HepG2 (cell line): ENCODE measurements around the gene HPS6. TPM values are rescaled to one million over a fixed set of nuclear protein-coding genes. Genes with fewer than 3 reads are reported as not detected.
A peak's percentile ranks its signal among the peaks of the same experiment; 100 is the strongest.

Source experiments
- ATF2 ChIP-seq: sonication (generic); formaldehyde crosslinking; IDR thresholded peaks from 2 replicates; pipeline ENCODE4 v1.4.0; 2020; ENCODE audit warnings: missing genetic modification reagents
- FIP1L1 ChIP-seq: fragments of 200-400 bp; formaldehyde crosslinking; IDR thresholded peaks from 2 replicates; pipeline ENCODE4 v1.6.1; 2018; ENCODE audit warnings: low read depth, mild to moderate bottlenecking, low read length, moderate library complexity, borderline replicate concordance; ENCODE audit not compliant: insufficient read depth
- HNF1A ChIP-seq, 2 experiments: sonication (generic) in 1 of 2; formaldehyde crosslinking in 1 of 2; IDR thresholded peaks; 2 replicates each; pipeline versions ENCODE4 v1.4.0 to v1.6.1; 2016 to 2020; ENCODE audit warnings: borderline replicate concordance in 1 of 2, low read depth in 1 of 2, mild to moderate bottlenecking in 1 of 2, missing genetic modification reagents in 1 of 2
- MTF2 ChIP-seq: sonication (generic); formaldehyde crosslinking; IDR thresholded peaks from 2 replicates; pipeline ENCODE4 v1.5.0; 2020; ENCODE audit warnings: missing genetic modification reagents, borderline replicate concordance
- PHF20 ChIP-seq: sonication (generic); formaldehyde crosslinking; IDR thresholded peaks from 2 replicates; pipeline ENCODE4 v1.5.0; 2020; ENCODE audit warnings: mild to moderate bottlenecking, missing genetic modification reagents
- PRDM15 ChIP-seq: sonication (generic); formaldehyde crosslinking; IDR thresholded peaks from 2 replicates; pipeline ENCODE4 v1.4.0; 2020; ENCODE audit warnings: missing genetic modification reagents
- RCOR2 ChIP-seq: IDR thresholded peaks from 2 replicates; pipeline ENCODE4 v1.6.1; 2016; ENCODE audit warnings: missing biosample characterization, missing genetic modification reagents
- ZNF644 ChIP-seq: IDR thresholded peaks from 2 replicates; pipeline ENCODE4 v1.6.1; 2016; ENCODE audit warnings: low read depth
- ZNF770 ChIP-seq: sonication (generic); formaldehyde crosslinking; IDR thresholded peaks from 2 replicates; pipeline ENCODE4 v1.5.0; 2020; ENCODE audit warnings: mild to moderate bottlenecking, missing genetic modification reagents
- polyA plus RNA-seq, 8 experiments: library from polyadenylated mRNA; depleted of rRNA in 3 of 8; stranded (reverse) in 7 of 8; unstranded in 1 of 8; fragments of >200 nt; fragmentation: Illumina TruSeq in 4 of 8; extraction: Trizol in 4 of 8; gene quantifications; 2 replicates each; pipeline versions ENCODE4 v1.2.1 to v1.2.3, GENCODE V29; 2011 to 2016; ENCODE audit warnings: low read depth in 4 of 8, missing spikeins in 1 of 8, mixed read lengths in 1 of 8; ENCODE audit not compliant: insufficient read depth in 1 of 8
- total RNA-seq, 5 experiments: library from RNA; depleted of rRNA; stranded (reverse); fragments of >200 nt; fragmentation: Illumina TruSeq; extraction: Trizol; gene quantifications; 2 replicates each; pipeline ENCODE4 v1.2.3, GENCODE V29; 2016; ENCODE audit warnings: low read depth in 1 of 5
- TF ChIP-seq, protein P1 (sequence below): sonication (generic); formaldehyde crosslinking; IDR thresholded peaks from 2 replicates; pipeline ENCODE4 v1.4.0; 2020; ENCODE audit warnings: low read depth, missing genetic modification reagents

HPS6 gene
- total and polyA plus RNA-seq, 2 of the 13 experiments (the other 11 are each of a cell fraction or from before 2014, with no cell fraction given) = 2.9 to 14.9 TPM

DNA sequence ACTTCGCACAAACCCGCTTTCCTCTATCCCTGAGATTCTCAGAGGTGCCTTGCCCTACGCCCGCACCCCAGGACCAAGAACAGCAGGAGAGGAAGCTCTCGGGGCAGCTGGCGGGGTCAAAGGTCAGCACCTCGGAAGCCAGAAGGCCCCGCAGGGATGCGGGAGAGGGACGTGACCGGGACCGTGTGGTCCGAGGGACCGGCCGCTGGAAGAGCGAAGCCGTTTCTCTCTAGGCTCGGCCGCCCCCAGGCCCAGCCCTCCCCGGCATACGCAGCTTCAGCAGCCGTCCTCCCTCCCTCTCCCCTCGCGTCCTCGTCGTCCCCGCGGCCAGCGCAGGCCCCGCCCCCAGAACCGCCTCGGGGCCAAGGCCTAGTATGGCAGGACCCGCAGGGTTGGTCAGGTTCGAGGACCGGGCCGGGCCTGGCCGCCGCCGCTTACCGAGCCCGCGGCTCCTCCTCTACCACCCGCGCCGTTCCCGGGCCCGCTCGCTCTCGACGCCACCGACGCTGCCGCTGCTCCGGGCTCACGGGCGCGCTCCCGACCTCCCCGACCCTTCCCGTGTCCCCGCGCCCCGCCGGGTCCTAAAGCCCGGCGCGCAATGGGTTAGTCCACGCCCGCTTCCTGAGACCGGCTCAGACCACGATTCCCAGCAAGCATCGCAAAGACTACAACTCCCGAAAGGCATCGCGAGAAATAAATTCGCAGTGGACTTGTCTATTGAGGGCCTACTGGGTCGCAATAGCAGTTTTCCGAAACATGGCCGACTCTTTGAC, 9.3 kb upstream of the HPS6 start, which contains the start of gene ARMH3 (continued):
- TF ChIP-seq HNF1A (IDR thresholded peaks at IDR 0.05; ENCODE audit: low read depth) (0 out of 2 replicates have a peak, but pooled peaks have one; percentile 44), HNF1A (CRISPR knock-in tag; IDR thresholded peaks at IDR 0.05; ENCODE audit: borderline replicate concordance) (peak; percentile 54; the same call in 1 of the 2 replicates), ZNF644 (CRISPR knock-in tag) (0 out of 2 replicates have a peak, but pooled peaks have one; percentile 20), ZNF770 (CRISPR knock-in tag) (no peak), PHF20 (CRISPR knock-in tag) (peak; percentile 58), PRDM15 (CRISPR knock-in tag) (0 out of 2 replicates have a peak, but pooled peaks have one; percentile 36), FIP1L1 (no peak), RCOR2 (CRISPR knock-in tag) (no peak), ATF2 (peak; percentile 70; the same call in 1 of the 2 replicates), MTF2 (no peak; the same call in 1 of the 2 replicates)
- TF ChIP-seq, protein P1, sequence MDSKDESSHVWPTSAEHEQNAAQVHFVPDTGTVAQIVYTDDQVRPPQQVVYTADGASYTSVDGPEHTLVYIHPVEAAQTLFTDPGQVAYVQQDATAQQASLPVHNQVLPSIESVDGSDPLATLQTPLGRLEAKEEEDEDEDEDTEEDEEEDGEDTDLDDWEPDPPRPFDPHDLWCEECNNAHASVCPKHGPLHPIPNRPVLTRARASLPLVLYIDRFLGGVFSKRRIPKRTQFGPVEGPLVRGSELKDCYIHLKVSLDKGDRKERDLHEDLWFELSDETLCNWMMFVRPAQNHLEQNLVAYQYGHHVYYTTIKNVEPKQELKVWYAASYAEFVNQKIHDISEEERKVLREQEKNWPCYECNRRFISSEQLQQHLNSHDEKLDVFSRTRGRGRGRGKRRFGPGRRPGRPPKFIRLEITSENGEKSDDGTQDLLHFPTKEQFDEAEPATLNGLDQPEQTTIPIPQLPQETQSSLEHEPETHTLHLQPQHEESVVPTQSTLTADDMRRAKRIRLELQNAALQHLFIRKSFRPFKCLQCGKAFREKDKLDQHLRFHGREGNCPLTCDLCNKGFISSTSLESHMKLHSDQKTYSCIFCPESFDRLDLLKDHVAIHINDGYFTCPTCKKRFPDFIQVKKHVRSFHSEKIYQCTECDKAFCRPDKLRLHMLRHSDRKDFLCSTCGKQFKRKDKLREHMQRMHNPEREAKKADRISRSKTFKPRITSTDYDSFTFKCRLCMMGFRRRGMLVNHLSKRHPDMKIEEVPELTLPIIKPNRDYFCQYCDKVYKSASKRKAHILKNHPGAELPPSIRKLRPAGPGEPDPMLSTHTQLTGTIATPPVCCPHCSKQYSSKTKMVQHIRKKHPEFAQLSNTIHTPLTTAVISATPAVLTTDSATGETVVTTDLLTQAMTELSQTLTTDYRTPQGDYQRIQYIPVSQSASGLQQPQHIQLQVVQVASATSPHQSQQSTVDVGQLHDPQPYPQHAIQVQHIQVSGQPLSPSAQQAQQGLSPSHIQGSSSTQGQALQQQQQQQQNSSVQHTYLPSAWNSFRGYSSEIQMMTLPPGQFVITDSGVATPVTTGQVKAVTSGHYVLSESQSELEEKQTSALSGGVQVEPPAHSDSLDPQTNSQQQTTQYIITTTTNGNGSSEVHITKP (CRISPR knock-in tag) = peak; percentile 96
